ENCODE results near the gene TACC2. TPM values are rescaled to one million over a fixed set of nuclear protein-coding genes. Genes with fewer than 3 reads are reported as not detected.

Gene TACC2
- total RNA-seq, 1 donor from 2014 or later, result 76.4 TPM

DNA sequence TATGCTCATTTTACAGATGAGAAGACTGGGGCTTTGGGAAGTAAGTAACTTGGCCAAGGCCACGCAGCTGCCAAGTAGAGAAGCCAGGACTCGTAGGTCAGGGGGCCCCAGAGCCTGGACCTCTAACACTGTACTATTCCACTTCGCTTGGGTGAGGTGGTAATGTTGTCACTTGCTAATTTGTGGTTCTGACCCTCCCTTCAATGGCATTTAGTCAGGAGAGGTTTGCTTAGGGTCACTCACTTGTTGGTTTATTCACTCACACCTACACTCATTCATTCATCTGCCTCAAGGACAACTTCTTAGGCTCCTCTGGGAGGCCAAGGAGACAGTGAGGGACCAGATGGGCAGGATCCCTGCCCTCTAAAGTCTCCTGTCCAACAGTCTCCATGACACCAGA is 303.4 kb downstream of the TACC2 start:
- H3K4me1 ChIP-seq, result no peaks in the 10 kb centered on the region
- no peak for DNase-seq (ENCODE audit: extremely low spot score in 2 of 2)
- intact Hi-C loops (cut with DNase I), result loop anchor here (10.0 kb wide), 1 partner anchor 272 kb away; the partner anchor contains the start of gene DMBT1
- no peaks in the 10 kb centered on the region for H3K9me3 ChIP-seq
- no peak overlapping the region for H3K4me3 ChIP-seq
- no peaks in the 10 kb centered on the region for H3K36me3 ChIP-seq
- no peak overlapping the region for H3K27ac ChIP-seq
- TF ChIP-seq POLR2A (IDR thresholded peaks at IDR 0.05), result no peak
- TF ChIP-seq, protein P1, sequence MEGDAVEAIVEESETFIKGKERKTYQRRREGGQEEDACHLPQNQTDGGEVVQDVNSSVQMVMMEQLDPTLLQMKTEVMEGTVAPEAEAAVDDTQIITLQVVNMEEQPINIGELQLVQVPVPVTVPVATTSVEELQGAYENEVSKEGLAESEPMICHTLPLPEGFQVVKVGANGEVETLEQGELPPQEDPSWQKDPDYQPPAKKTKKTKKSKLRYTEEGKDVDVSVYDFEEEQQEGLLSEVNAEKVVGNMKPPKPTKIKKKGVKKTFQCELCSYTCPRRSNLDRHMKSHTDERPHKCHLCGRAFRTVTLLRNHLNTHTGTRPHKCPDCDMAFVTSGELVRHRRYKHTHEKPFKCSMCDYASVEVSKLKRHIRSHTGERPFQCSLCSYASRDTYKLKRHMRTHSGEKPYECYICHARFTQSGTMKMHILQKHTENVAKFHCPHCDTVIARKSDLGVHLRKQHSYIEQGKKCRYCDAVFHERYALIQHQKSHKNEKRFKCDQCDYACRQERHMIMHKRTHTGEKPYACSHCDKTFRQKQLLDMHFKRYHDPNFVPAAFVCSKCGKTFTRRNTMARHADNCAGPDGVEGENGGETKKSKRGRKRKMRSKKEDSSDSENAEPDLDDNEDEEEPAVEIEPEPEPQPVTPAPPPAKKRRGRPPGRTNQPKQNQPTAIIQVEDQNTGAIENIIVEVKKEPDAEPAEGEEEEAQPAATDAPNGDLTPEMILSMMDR (IDR thresholded peaks at IDR 0.05), result no peak
- no peak for TF ChIP-seq POLR2AphosphoS5 (IDR thresholded peaks at IDR 0.05; ENCODE audit: insufficient read depth in 1 of 2, low read depth in 1 of 2)
- no peaks in the 10 kb centered on the region for H3K27me3 ChIP-seq

GRCh38 chr10:122293156-122293960 is 304.4 kb downstream of the TACC2 start:
- Histone ChIP-seq H3K36me3 (no peaks in the 10 kb centered on the region), H3K4me1 (no peaks in the 10 kb centered on the region), H3K9me3 (no peaks in the 10 kb centered on the region), H3K4me3 (no peak overlapping the region), H3K27me3 (no peaks in the 10 kb centered on the region), H3K27ac (no peak overlapping the region)
- peak in 1 of 2 donors; percentile 70 for DNase-seq (ENCODE audit: extremely low spot score in 2 of 2)
- intact Hi-C loops (cut with DNase I), result loop anchor here (10.0 kb wide), 1 partner anchor 271 kb away; the partner anchor contains the start of gene DMBT1
- TF ChIP-seq, protein P1 (IDR thresholded peaks at IDR 0.05), result no peak
- TF ChIP-seq POLR2A (IDR thresholded peaks at IDR 0.05), result no peak
- no peak for TF ChIP-seq POLR2AphosphoS5 (IDR thresholded peaks at IDR 0.05; ENCODE audit: insufficient read depth in 1 of 2, low read depth in 1 of 2)

GRCh38 chr10:122293961-122294380 is 305.0 kb downstream of the TACC2 start:
- no peak overlapping the region for H3K4me3 ChIP-seq
- H3K4me1 ChIP-seq, result no peaks in the 10 kb centered on the region
- no peaks in the 10 kb centered on the region for H3K27me3 ChIP-seq
- peak in 1 of 2 donors; percentile 89 for DNase-seq (ENCODE audit: extremely low spot score in 2 of 2)
- intact Hi-C loops (cut with DNase I), result loop anchor here (10.0 kb wide), 1 partner anchor 271 kb away; the partner anchor contains the start of gene DMBT1
- H3K27ac ChIP-seq, result no peak overlapping the region
- H3K36me3 ChIP-seq, result no peaks in the 10 kb centered on the region
- H3K9me3 ChIP-seq, result no peaks in the 10 kb centered on the region
- no peak for TF ChIP-seq POLR2AphosphoS5 (IDR thresholded peaks at IDR 0.05; ENCODE audit: insufficient read depth in 1 of 2, low read depth in 1 of 2)
- no peak for TF ChIP-seq POLR2A (IDR thresholded peaks at IDR 0.05)

GRCh38 chr10:122294511-122295450 is 305.8 kb downstream of the TACC2 start:
- DNase-seq (ENCODE audit: extremely low spot score in 2 of 2), result peak in 1 of 2 donors; percentile 80
- Histone ChIP-seq H3K4me3 (no peak overlapping the region), H3K27me3 (no peaks in the 10 kb centered on the region), H3K36me3 (no peaks in the 10 kb centered on the region), H3K9me3 (no peaks in the 10 kb centered on the region), H3K4me1 (no peaks in the 10 kb centered on the region), H3K27ac (no peak overlapping the region)
- TF ChIP-seq POLR2A (IDR thresholded peaks at IDR 0.05) (no peak), POLR2AphosphoS5 (IDR thresholded peaks at IDR 0.05; ENCODE audit: insufficient read depth in 1 of 2, low read depth in 1 of 2) (no peak)
- TF ChIP-seq, protein P1 (IDR thresholded peaks at IDR 0.05), result no peak
- intact Hi-C loops (cut with DNase I), result loop anchor here (5.0 to 10.0 kb wide), 2 partner anchors 143 to 270 kb away; partner anchors contain the start of gene DMBT1

DNA sequence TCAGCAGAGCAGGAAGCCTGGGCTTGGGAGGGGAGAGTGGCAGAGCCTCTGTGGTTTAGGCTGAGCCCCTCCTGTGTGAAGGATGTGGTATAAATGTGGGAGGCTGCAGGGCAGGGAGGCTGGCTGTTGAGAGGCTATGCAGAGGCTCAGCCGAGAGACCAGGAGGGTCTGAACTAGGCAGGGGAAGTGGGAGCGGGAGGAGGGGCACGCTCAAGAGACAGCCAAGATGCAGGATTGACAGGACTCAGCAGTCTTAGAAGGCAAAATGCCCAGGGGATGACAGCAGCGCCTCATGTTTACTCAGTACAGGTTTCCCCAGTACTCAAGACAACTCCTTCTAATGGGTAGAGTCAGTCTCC is 306.5 kb downstream of the TACC2 start:
- intact Hi-C loops (cut with DNase I), result loop anchor here (5.0 to 10.0 kb wide), 2 partner anchors 142 to 269 kb away; partner anchors contain the start of gene DMBT1
- Histone ChIP-seq H3K9me3 (no peaks in the 10 kb centered on the region), H3K27me3 (no peaks in the 10 kb centered on the region), H3K4me1 (no peaks in the 10 kb centered on the region), H3K27ac (no peak overlapping the region), H3K36me3 (no peaks in the 10 kb centered on the region), H3K4me3 (no peak overlapping the region)
- DNase-seq (ENCODE audit: extremely low spot score in 2 of 2), result peak in 1 of 2 donors; percentile 80
- no peak for TF ChIP-seq POLR2AphosphoS5 (IDR thresholded peaks at IDR 0.05; ENCODE audit: insufficient read depth in 1 of 2, low read depth in 1 of 2)
- no peak for TF ChIP-seq POLR2A (IDR thresholded peaks at IDR 0.05)
- TF ChIP-seq, protein P1 (IDR thresholded peaks at IDR 0.05), result no peak

Data from vagina (tissue), 2 donors.